Ovary (tissue), 9 donors: Measurements from ENCODE around the gene MCTP1. TPM values are rescaled to one million over a fixed set of nuclear protein-coding genes. Genes with fewer than 3 reads are reported as not detected.

Experiments used
- DNase-seq, 5 donors: peaks; one replicate each; pipeline ENCODE4 v3.0.0-alpha.2; 2019 to 2020
- H3K27ac ChIP-seq, 2 donors: fragments of 200-600 bp; one replicate each; pipeline versions ENCODE4 v1.5.1 to v1.8.0; 2019 to 2022
- H3K27me3 ChIP-seq: fragments of 200-600 bp; one replicate; pipeline ENCODE4 v1.8.0; 2022
- H3K36me3 ChIP-seq: fragments of 200-600 bp; sonication (generic); one replicate; pipeline ENCODE4 v1.5.1; 2019
- H3K4me1 ChIP-seq: one replicate; pipeline ENCODE4 v1.8.1; 2013; ENCODE audit warnings: mild to moderate bottlenecking, moderate library complexity; ENCODE audit not compliant: insufficient read depth
- H3K4me3 ChIP-seq: fragments of 200-600 bp; sonication (generic); one replicate; pipeline ENCODE4 v1.5.1; 2017
- H3K9me3 ChIP-seq, 2 donors: fragments of 200-600 bp in 1 of 2; sonication (generic) in 1 of 2; one replicate each; pipeline versions ENCODE4 v1.5.1 to v1.8.1; 2013 to 2019; ENCODE audit warnings: mild to moderate bottlenecking in 1 of 2, moderate library complexity in 1 of 2
- EP300 ChIP-seq: sonication (generic); formaldehyde crosslinking; IDR thresholded peaks from one replicate; pipeline ENCODE4 v1.6.1; 2017; ENCODE audit warnings: antibody characterized with exemption
- POLR2A ChIP-seq: fragments of 450-650 bp; IDR thresholded peaks from one replicate; pipeline ENCODE4 v1.6.1; 2017; ENCODE audit warnings: antibody characterized with exemption, mild to moderate bottlenecking, moderate library complexity
- WGBS, 3 donors: extraction: QIAGEN DNeasy Blood & Tissue Kit in 1 of 3; methylation state at CpG; one replicate each; pipeline versions ENCODE4 v1.1.5 to v1.1.7; 2013 to 2017; 5-methylcytosine and 5-hydroxymethylcytosine counted together
- intact Hi-C, 4 donors: fragments of 100-400 bp; cut with DNase I; formaldehyde crosslinking; loops; one replicate each; pipeline versions ENCODE4 v1.11.0 to v1.15.1; 2022 to 2023
- polyA plus RNA-seq, 2 donors: library from polyadenylated mRNA; stranded (reverse); fragments of 200-250 nt in 1 of 2; fragments of 350-450 nt in 1 of 2; fragmentation: Illumina TruSeq in 1 of 2; extraction: RNeasy Lipid Tissue Mini Kit (QIAGEN cat#74804) in 1 of 2; gene quantifications; one replicate each; pipeline ENCODE4 v1.2.3, GENCODE V29; 2013 to 2014
- total RNA-seq, 7 donors: library from RNA; depleted of rRNA in 2 of 7; stranded (reverse); fragments of >200 nt in 2 of 7; fragmentation: NEBNext Ultra II Directional in 3 of 7; extraction: Animal tissue kit (Norgen Biotek cat#: 25700) in 3 of 7; gene quantifications; one replicate each; pipeline versions ENCODE4 v1.1.0 to v1.2.4, GENCODE V29; 2016 to 2023
- TF ChIP-seq, protein P1 (sequence below), 3 donors: fragments of 450-650 bp in 2 of 3; fragments of 200-600 bp in 1 of 3; IDR thresholded peaks; one replicate each; pipeline versions ENCODE4 v1.5.1 to v1.8.0; 2016 to 2022; ENCODE audit warnings: antibody characterized with exemption in 3 of 3, mild to moderate bottlenecking in 1 of 3
- donor health status: DM: no; HTN: no; CAD: no; lungs with moderate emphysema.
- donor health status: DM: no; HTN: no; CAD: no.
- donor health status: Bipolar disorder and iron deficiency.
- donor health status: DM: yes; HTN: yes; CAD: no.
- donor health status: DM: no; HTN: no; CAD: no.
- donor health status: DM: yes; HTN: yes; CAD: no.

The MCTP1 gene
- total and polyA plus RNA-seq, 9 donors = 1.7 to 11.4 (median 5.0) TPM

GRCh38 chr5:95111141-95111540, 173.8 kb downstream of the MCTP1 start:
- Histone ChIP-seq H3K4me1 (no peaks in the 10 kb centered on the region), H3K4me3 (no peak overlapping the region), H3K27me3 (no peaks in the 10 kb centered on the region), H3K27ac (no peak overlapping the region), H3K9me3 (no peaks in the 10 kb centered on the region), H3K36me3 (no peaks in the 10 kb centered on the region)
- DNase-seq = no peak
- intact Hi-C loops = no loop called here
- TF ChIP-seq, protein P1, sequence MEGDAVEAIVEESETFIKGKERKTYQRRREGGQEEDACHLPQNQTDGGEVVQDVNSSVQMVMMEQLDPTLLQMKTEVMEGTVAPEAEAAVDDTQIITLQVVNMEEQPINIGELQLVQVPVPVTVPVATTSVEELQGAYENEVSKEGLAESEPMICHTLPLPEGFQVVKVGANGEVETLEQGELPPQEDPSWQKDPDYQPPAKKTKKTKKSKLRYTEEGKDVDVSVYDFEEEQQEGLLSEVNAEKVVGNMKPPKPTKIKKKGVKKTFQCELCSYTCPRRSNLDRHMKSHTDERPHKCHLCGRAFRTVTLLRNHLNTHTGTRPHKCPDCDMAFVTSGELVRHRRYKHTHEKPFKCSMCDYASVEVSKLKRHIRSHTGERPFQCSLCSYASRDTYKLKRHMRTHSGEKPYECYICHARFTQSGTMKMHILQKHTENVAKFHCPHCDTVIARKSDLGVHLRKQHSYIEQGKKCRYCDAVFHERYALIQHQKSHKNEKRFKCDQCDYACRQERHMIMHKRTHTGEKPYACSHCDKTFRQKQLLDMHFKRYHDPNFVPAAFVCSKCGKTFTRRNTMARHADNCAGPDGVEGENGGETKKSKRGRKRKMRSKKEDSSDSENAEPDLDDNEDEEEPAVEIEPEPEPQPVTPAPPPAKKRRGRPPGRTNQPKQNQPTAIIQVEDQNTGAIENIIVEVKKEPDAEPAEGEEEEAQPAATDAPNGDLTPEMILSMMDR (IDR thresholded peaks at IDR 0.05) = no peak
- TF ChIP-seq POLR2A (no peak), EP300 (no peak)

DNA sequence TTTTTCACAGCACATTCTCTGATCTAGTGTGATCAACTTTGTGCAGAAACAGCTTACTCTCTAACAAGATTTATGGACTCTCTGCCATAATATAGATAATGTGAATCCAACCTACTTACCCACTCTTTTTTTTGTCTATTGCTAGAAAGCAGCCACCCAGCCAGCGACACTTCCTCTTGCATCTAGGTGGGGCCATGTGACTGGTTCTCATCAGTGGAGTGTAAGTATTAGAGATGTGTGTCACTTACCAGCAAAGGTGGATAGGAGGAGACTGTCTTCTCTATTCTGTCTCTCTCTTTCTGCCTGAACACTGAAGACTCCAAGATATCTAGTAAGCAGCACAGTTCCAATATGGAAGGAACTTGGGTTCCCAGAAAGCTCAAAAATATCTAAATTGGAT, 174.8 kb downstream of the MCTP1 start:
- no peaks in the 10 kb centered on the region for H3K27me3 ChIP-seq
- no peaks in the 10 kb centered on the region for H3K36me3 ChIP-seq
- WGBS, 3 donors = 54 to 68% (median 66%) methylated on average over 1 of the region's 1 CpG
- H3K4me3 ChIP-seq = no peak overlapping the region
- DNase-seq = no peak
- no peaks in the 10 kb centered on the region for H3K9me3 ChIP-seq
- TF ChIP-seq POLR2A (no peak), EP300 (no peak)
- TF ChIP-seq, protein P1 (IDR thresholded peaks at IDR 0.05) = no peak
- H3K4me1 ChIP-seq = no peaks in the 10 kb centered on the region
- no peak overlapping the region for H3K27ac ChIP-seq
- intact Hi-C loops = no loop called here

- Histone ChIP-seq H3K36me3 (no peaks in the 10 kb centered on the region), H3K4me3 (no peak overlapping the region), H3K4me1 (no peaks in the 10 kb centered on the region), H3K9me3 (no peaks in the 10 kb centered on the region), H3K27ac (no peak overlapping the region), H3K27me3 (no peaks in the 10 kb centered on the region)
- intact Hi-C loops = no loop called here
- DNase-seq = no peak
- no peak for TF ChIP-seq EP300
- TF ChIP-seq POLR2A = no peak
- TF ChIP-seq, protein P1 (IDR thresholded peaks at IDR 0.05) = no peak
- WGBS, 3 donors = 72 to 88% (median 77%) methylated on average over 2 of the region's 2 CpGs
Observed at GRCh38 chr5:95107138-95107537, 177.8 kb downstream of the MCTP1 start.

GRCh38 chr5:95105638-95106037, 179.3 kb downstream of the MCTP1 start:
- Histone ChIP-seq H3K36me3 (no peaks in the 10 kb centered on the region), H3K27me3 (no peaks in the 10 kb centered on the region), H3K27ac (no peak overlapping the region), H3K4me3 (no peak overlapping the region), H3K9me3 (no peaks in the 10 kb centered on the region), H3K4me1 (no peaks in the 10 kb centered on the region)
- no peak for TF ChIP-seq EP300
- intact Hi-C loops = no loop called here
- WGBS, 3 donors = 83 to 92% (median 88%) methylated on average over 1 of the region's 1 CpG
- DNase-seq = no peak

- Histone ChIP-seq H3K36me3 (no peaks in the 10 kb centered on the region), H3K9me3 (no peaks in the 10 kb centered on the region), H3K27ac (no peak overlapping the region), H3K4me3 (no peak overlapping the region), H3K4me1 (no peaks in the 10 kb centered on the region), H3K27me3 (no peaks in the 10 kb centered on the region)
- WGBS, 3 donors = 79 to 92% (median 86%) methylated on average over 1 of the region's 1 CpG
- TF ChIP-seq EP300 (no peak), POLR2A (no peak)
- TF ChIP-seq, protein P1 (IDR thresholded peaks at IDR 0.05) = no peak
- no peak for DNase-seq
- intact Hi-C loops = no loop called here
Observed at GRCh38 chr5:95102687-95103086, 182.2 kb downstream of the MCTP1 start.
